ENCODE data around the gene CLEC18C. TPM values are rescaled to one million over a fixed set of nuclear protein-coding genes. Genes with fewer than 3 reads are reported as not detected.
"Not testable (repeated sequence)": the region's sequence is repeated elsewhere in the genome, so short reads cannot be mapped to it uniquely, and the experiment has no call there.

CLEC18C gene
- total RNA-seq = under 1 TPM in 1 of 2 donors, not detected in 1; 0.28 TPM
- long read RNA-seq, donor 1, partial matches to known transcripts = 0 of 1 reads
- long read RNA-seq, donor 1, other reads (novel, unspliced or antisense) = 1 of 1 reads
- long read RNA-seq, donor 2 = 0 reads

DNA sequence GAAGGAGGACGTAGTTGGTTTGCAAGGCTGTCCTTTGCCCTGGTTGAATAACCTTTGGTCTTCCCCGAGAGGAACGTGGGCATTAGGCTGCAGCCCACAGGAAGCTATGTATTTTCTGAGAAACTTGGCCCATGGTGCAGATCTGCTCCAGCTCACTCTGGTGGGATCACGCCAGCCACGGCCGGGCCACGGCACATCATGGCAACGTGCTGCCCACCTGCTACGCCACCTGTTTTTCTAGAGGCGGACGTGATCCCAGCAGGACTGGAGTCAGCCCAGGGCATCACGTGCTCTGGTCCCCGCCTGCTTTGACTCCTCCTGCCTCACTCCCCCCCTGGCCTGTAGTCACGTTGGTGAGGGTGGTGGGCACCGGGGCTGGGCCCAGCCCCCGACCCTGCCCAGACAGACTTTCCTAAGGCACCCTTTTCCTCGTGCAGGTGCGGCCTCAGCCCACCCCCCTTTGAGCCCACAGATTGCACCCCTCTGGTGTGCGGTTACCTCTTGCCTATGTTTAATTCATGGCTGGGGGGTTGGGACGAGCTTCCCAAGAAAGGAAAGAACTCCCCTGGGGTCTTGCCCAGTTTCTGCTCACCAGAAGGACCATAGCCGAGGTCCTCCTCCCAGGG lies at the start of gene CLEC18C:
Gene CLEC18C (plus strand): TSS at position 576 of the 626 bp plus-strand sequence. CDS start 492 bp downstream, outside the sequence.
- DNase-seq (ENCODE audit: low spot score); intact Hi-C loops (cut with DNase I): not testable (repeated sequence)

DNA sequence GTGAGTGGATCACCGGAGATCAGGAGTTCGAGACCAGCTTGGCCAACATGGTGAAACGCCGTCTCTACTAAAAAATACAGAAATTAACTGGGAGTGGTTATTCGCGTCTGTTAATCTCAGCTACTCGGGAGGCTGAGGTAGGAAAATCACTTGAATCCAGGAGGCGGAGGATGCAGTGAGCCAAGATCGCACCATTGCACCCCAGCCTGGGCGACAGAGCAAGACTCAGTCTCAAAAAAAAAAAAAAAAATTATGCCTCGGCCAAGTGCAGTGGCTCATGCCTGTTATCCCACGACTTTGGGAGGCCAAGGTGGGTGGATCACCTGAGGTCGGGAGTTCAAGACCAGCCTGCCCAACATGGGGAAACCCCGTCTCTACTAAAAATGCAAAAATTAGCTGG lies 49.8 kb upstream of the CLEC18C start:
- intact Hi-C loops (cut with DNase I) = not testable (repeated sequence)
- DNase-seq (ENCODE audit: low spot score) = peak; percentile 67

DNA sequence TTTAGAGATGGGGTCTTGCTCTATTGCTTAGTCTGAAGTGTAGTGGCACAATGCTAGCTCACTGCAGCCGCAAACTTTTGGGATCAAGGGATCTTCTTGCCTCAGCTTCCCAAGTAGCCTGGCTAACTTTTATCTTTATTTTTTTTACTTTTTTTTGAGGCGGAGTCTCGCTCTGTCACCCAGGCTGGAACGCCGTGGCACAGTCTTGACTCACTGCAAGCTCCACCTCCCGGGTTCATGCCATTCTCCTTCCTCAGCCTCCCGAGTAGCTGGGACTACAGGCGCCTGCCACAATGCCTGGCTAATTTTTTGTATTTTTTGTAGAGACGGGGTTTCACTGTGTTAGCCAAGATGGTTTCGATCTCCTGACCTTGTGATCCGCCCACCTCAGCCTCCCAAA lies 47.4 kb upstream of the CLEC18C start:
- intact Hi-C loops (cut with DNase I) = not testable (repeated sequence)

DNA sequence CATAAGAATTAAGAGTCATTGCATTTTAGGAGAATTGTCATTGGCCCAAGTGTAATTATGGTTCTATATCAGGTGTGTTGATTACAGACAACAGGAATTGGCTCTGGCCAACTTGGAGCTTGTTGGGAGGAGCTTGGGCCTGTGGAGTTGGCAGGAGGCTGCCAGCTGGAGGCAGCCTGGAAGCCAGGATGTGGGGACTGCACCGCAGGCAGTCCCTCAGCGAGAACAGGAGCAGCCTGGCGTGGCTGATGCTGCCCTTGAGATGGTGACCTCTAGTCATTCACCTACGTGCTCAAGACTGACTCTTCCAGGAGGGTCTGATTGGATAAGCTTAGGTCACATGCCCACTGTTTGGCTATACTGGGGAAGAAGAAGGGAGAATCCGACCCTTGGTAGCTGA lies 45.9 kb upstream of the CLEC18C start:
- intact Hi-C loops (cut with DNase I); DNase-seq (ENCODE audit: low spot score): not testable (repeated sequence)

More for the DNA sequence above, 47.4 kb upstream of the CLEC18C start:
- peak; percentile 77 for DNase-seq (ENCODE audit: low spot score)

DNA sequence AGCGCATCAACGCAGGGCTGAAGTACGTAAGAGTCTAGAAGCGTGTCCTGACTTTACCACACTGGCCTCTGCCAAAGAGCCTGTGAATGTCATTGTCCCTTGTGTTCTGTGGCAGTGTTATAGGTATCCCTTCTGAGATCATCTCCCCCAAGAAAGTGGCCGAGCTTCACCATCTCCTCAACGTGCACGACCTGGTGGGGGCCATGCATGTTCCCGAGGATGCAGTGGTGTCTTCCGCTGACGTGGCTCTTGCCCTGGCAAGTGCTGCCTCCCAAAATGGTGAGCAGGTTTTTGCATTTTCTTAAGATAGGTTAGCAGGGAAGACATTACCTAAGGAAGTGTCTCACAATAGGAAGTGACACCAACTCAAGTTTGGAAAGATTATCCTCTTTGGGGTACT lies 44.7 kb upstream of the CLEC18C start:
- DNase-seq (ENCODE audit: low spot score); intact Hi-C loops (cut with DNase I): not testable (repeated sequence)

DNA sequence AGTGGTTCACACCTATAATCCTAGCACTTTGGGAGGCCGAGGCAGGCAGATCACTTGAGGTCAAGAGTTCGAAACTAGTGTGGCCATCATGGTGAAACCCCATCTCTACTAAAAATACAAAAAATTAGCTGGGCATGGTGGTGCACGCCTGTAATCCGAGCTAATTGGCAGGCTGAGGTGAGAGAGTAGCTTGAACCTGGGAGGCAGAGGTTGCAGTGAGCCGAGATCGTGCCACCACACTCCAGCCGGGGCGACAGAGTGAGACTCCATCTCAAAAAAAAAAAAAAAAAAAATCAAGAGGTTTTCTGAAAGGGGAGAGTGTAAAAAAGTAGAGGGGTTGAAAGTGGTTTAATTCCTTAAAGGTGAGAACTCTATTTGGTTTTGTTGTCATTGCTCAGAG lies 37.8 kb upstream of the CLEC18C start:
- intact Hi-C loops (cut with DNase I); DNase-seq (ENCODE audit: low spot score): not testable (repeated sequence)

DNA sequence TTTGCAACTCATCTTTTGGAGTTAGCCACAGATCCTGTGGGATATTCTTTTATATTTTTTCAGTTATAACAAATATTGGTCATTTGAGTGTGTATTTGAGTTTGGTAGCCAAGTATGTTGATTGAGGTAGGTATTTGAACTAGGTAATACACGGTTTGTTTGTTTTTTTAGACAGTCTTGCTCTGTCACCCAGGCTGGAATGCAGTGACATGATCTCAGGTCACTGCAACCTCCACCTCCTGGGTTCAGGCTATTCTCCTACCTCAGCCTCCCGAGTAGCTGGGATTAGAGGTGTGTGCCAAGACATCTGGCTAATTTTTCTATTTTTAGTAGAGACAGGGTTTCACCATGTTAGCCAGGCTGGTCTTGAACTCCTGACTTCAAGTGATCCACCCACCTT lies 37.0 kb upstream of the CLEC18C start:
- DNase-seq (ENCODE audit: low spot score); intact Hi-C loops (cut with DNase I): not testable (repeated sequence)

DNA sequence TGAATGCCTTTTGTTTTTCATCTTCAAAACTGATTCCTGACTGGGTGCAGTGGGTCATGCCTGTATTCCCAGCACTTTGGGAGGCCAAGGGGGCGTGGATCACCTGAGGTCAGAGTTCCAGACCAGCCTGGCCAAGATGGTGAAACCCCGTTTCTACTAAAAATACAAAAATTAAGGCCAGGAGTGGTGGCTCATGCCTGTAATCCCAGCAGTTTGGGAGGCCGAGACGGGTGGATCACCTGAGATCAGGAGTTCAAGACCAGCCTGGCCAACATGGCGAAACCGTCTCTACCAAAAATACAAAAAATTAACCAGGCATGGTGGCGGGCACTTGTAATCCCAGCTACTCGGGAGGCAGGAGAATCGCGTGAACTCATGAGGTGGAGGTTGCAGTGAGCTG lies 30.8 kb upstream of the CLEC18C start:
- intact Hi-C loops (cut with DNase I); DNase-seq (ENCODE audit: low spot score): not testable (repeated sequence)

DNA sequence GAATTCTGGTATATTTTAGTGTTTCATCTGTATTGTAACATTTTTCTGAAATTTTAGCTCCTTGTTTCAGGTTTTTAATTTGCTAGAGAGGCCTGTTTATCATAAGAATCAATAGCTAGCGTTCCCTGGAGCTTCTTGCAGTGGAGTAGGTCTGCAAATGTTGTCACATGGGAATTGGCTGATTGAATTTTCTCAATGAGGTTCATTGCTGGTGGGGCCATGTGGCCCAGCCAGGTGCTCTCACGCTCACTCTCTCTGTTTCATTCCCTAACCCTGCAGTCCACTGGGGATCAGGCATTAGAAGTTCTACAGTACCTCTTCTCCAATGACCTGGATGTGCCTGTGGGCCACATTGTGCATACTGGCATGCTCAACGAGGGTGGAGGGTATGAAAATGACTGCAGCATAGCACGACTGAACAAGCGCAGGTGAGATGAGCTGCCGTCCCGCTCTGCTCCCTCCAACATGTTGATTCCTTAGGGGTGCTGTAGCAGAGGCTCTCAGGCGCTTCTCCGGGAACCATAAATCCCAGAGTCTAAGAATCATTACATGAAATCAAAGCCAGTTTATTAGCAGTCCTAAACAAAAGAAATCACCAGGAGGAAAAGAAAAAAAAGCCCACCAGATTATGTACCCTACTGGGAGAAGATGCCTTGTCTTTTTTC lies 30.2 kb upstream of the CLEC18C start:
- intact Hi-C loops (cut with DNase I) = not testable (repeated sequence)
- DNase-seq (ENCODE audit: low spot score) = peak; percentile 67

DNA sequence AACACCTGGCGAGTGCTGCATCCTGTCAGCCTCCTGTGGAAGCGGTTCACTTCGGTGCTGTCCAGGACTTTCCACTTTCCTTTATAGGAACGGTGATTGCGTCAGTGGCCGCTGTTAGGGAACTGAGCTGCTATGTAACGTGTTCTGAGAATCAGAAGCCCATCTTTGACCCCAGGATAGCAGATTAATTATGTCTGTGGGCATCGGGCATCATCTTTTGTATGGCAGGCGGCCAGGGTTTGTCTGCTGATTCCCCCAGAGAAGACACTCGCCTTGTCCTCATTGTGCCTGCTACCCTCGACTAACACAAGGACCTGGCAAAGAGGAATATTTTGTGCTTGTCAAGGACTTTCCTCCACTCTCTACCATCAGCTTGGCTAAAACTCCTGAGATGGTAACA lies 25.7 kb upstream of the CLEC18C start:
- intact Hi-C loops (cut with DNase I) = not testable (repeated sequence)
- DNase-seq (ENCODE audit: low spot score) = peak; percentile 73

DNA sequence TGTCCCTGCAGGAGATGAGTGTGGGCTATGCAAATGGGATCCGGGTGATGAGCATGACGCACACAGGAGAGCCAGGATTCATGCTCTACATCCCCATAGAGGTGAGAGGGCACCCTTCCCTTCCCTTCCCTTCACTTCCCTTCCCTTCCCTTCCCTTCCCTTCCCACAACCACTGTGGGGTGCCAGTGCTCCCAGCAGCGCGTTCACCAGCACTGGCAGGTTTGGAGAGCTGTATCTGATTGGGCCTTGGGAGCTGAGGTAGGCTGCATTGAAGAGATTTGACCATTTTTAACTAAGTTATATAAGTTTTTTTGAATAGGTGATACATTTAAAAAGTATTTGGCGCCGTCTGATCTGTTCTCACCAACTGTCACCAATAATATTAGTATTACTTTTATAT lies 25.1 kb upstream of the CLEC18C start:
- DNase-seq (ENCODE audit: low spot score) = peak; percentile 40
- intact Hi-C loops (cut with DNase I) = not testable (repeated sequence)

DNA sequence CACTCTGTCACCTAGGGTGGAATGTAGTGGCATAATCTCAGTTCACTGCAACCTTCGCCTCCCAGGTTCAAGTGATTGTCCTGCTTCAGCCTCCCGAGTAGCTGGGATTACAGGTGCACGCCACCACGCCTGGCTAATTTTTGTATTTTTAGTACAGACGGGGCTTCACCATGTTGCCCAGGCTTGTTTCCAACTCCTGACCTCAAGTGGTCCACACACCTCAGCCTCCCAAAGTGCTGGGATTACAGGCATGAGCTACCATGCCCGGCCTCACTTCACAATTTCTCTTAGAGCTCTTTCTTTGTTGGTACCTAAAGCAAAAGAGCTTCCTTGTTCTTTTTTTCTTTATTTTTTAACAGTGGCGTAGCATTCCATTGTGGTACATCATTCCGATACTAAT lies 24.3 kb upstream of the CLEC18C start:
- peak; percentile 52 for DNase-seq (ENCODE audit: low spot score)

DNA sequence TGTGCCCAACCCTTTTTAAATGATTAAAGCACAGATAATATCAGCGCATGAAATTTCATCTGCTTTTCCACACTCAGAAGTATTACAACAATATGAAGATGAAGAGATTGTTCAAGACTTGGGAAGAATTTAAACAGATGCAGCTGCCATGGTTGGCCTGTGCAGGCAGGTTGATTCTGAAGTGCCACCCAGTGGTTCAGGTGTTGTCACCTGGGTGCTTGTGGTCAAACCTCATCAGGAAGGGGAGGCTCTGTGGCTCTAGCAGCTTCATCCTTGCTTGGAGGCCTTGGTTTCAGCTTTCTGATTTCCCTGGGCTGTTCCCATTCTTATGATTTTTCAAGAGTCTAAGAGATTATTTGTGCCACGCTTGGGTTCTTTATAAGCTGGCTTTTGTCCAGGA lies 22.2 kb upstream of the CLEC18C start:
- peak; percentile 58 for DNase-seq (ENCODE audit: low spot score)
- intact Hi-C loops (cut with DNase I) = no loop called here

More for the DNA sequence above, 24.3 kb upstream of the CLEC18C start:
- intact Hi-C loops (cut with DNase I) = not testable (repeated sequence)

DNA sequence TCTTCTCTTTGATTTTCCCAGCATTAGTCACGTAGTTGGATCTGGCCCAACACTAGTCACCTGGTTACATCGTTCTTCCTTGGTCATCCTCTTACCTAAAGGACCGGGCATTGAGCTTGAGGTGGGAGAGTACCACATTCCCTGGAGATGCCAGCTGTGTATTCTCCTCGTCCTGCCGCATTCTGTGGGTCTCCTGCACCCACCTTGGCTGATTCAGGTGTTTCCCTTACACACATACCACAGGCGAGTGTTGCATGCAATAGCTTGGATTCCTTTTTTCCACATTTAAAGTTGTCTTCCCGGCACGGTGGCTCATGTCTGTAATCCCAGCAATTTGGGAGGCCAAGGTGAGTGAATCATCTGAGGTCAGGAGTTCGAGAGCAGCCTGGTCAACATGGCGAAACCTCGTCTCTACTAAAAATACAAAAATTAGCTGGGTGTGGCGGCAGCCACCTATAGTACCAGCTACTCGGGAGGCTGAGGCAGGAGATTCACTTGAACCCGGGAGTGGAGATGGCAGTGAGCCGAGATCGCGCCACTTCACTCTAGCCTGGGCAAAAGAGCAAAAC lies 21.6 kb upstream of the CLEC18C start:
- DNase-seq (ENCODE audit: low spot score) = peak; percentile 68
- intact Hi-C loops (cut with DNase I) = no loop called here

DNA sequence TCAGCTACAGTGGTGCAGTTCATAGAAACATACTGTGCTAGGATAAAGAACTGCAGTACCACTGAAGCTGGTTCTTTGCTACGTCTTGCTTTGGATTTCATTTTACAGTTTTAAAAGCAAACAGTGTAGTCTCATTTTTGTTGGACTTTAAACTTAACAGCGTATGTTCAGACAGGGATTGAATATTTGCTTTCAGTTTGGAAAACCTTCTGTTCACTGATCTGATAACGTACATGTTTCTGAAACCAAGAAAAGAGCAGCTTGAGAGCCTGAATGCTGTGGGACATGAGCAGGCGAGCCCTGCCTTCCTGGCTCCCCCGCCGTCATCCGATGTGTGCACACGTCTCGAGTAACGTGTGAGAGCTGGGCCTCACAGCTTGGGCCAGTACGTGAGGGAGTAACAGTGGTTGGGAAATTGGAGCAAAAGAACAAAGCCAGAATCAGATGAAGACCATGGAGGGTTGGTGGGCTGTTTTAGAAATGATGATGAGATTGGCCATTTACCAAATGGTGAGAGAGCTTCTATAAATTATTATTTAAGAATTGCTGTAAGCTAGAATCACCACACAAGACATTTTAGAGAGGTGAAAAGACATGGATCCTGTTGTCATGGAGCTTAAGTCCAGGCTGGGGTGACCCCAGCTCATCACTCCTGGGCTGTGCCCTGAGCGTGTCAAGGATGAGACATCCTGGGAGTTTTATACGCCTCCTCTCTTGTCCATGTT lies 20.8 kb upstream of the CLEC18C start:
- peak; percentile 83 for DNase-seq (ENCODE audit: low spot score)

DNA sequence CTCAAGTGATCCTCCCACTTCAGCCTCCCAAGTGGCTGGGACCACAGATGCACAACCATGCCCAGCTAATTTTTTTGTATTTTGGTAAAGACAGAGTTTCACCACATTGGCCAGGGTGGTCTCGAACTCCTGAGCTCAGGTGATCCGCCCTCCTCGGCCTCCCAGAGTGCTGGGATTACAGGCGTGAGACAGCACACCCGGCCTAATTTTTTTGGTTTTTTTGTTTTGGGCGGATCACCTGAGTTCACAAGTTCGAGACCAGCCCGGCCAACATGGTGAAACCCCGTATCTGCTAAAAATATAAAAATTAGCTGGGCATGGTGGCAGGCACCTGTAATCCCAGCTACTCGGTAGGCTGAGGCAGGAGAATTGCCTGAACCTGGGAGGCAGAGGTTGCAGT lies 18.9 kb upstream of the CLEC18C start:
- DNase-seq (ENCODE audit: low spot score) = peak; percentile 77
- intact Hi-C loops (cut with DNase I) = not testable (repeated sequence)

More for the DNA sequence above, 20.8 kb upstream of the CLEC18C start:
- intact Hi-C loops (cut with DNase I) = no loop called here

DNA sequence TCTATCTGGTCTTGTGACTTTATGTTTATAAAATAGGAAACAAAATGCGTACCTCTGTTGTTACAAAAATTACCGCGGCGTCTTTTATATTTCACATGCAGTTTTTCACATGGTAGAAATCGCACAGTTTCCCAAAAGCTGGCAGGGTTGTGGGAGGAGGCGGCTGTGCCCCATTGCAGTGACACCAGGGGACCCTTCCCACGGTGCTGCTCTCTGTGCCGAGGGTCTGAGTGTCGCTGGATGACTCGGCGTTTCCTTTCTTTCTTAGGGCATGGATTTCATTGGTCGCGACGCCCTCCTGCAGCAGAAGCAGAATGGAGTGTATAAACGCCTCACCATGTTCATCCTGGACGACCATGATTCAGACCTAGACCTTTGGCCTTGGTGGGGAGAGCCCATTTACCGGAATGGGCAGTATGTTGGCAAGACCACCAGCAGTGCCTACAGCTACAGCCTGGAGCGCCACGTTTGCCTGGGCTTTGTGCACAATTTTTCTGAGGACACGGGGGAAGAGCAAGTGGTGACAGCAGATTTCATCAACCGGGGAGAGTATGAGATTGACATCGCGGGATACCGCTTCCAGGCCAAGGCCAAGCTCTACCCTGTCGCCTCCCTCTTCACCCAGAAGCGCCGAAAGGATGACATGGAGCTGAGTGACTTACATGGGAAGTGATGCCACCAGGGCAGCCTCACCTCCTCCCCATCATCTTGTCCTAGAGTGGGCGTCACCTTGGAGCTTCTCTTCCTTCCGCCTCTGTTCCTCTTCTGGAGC lies 17.2 kb upstream of the CLEC18C start:
- peak; percentile 80 for DNase-seq (ENCODE audit: low spot score)
- intact Hi-C loops (cut with DNase I) = no loop called here

DNA sequence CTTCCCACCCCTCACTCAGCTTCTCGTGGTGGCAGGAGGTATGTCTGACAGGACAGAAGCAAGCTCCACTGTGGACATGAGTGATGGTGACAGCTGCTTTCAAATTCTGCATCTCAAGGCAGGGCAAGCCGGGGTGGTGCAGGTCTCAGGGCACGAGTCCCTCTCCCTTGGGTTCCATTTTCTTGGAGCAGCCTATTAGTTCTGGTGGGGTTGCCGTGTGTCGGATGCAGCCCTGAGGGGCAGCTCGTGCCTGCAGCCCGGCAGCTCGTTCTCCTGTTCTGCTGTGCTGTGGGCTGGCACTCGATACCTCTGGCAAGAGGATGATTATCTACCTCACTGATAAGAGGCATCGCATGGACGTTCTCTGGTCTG lies 16.5 kb upstream of the CLEC18C start:
- intact Hi-C loops (cut with DNase I) = no loop called here
- DNase-seq (ENCODE audit: low spot score) = peak; percentile 80
